ENCODE data around the gene TGFA. TPM values are rescaled to one million over a fixed set of nuclear protein-coding genes. Genes with fewer than 3 reads are reported as not detected.

TGFA gene
- total RNA-seq, 2 experiments from 2014 or later: 0.47 to 0.88 TPM

DNA sequence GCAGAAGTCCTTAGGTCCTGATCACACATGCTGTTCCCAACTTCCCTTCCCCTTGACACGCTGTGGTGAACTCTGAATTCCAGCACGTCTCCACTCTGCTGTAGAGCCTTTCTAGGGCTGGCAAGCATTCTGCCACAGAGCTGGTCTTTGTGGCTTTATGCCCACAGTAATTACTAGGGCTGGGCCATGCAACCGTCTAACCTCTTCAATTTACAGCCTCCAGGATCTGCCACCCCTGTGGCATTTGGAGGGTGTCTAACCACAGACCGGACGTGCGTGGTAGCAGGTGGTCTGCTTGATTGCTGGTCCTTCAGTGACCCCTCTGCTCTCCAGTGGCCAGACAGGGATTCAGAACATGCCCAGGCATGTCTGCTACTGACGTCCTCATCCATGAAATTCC is 43.1 kb upstream of the TGFA start:
- no peak overlapping the region for H3K4me3 Mint-ChIP-seq
- intact Hi-C loops (cut with DNase I, micrococcal nuclease): no loop called here
- ATAC-seq (ENCODE audit: poor library complexity): no peak
- no peak overlapping the region for H3K27ac Mint-ChIP-seq
- no peaks in the 10 kb centered on the region for H3K27me3 Mint-ChIP-seq
- H3K4me3 ChIP-seq (ENCODE audit: low read length): no peak overlapping the region
- no peaks in the 10 kb centered on the region for H3K27me3 ChIP-seq (ENCODE audit: control insufficient read depth in 1 of 2, insufficient read depth in 2 of 2, low read length in 2 of 2)
- TF ChIP-seq, protein P1, sequence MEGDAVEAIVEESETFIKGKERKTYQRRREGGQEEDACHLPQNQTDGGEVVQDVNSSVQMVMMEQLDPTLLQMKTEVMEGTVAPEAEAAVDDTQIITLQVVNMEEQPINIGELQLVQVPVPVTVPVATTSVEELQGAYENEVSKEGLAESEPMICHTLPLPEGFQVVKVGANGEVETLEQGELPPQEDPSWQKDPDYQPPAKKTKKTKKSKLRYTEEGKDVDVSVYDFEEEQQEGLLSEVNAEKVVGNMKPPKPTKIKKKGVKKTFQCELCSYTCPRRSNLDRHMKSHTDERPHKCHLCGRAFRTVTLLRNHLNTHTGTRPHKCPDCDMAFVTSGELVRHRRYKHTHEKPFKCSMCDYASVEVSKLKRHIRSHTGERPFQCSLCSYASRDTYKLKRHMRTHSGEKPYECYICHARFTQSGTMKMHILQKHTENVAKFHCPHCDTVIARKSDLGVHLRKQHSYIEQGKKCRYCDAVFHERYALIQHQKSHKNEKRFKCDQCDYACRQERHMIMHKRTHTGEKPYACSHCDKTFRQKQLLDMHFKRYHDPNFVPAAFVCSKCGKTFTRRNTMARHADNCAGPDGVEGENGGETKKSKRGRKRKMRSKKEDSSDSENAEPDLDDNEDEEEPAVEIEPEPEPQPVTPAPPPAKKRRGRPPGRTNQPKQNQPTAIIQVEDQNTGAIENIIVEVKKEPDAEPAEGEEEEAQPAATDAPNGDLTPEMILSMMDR (IDR thresholded peaks at IDR 0.05): no peak
- POLR2A ChIA-PET: no interaction called here
- H3K36me3 ChIP-seq (ENCODE audit: insufficient read depth, low read length): no peaks in the 10 kb centered on the region
- DNase-seq: no peak
- CTCF ChIA-PET: no interaction called here
- H3K27ac ChIP-seq (ENCODE audit: low read depth in 1 of 2, low read length in 2 of 2): no peak overlapping the region
- no peaks in the 10 kb centered on the region for H3K4me1 Mint-ChIP-seq (ENCODE audit: low read depth)
- H3K36me3 Mint-ChIP-seq (ENCODE audit: low read depth): no peaks in the 10 kb centered on the region
- H3K4me1 ChIP-seq (ENCODE audit: insufficient read depth, low read length): no peaks in the 10 kb centered on the region
- no peaks in the 10 kb centered on the region for H3K9me3 Mint-ChIP-seq
- peaks cover 0 to 7% of the 10 kb centered on the region in 2 experiments for H3K9me3 ChIP-seq (ENCODE audit: control insufficient read depth in 1 of 2, insufficient read depth in 1 of 2, low read length in 2 of 2)

DNA sequence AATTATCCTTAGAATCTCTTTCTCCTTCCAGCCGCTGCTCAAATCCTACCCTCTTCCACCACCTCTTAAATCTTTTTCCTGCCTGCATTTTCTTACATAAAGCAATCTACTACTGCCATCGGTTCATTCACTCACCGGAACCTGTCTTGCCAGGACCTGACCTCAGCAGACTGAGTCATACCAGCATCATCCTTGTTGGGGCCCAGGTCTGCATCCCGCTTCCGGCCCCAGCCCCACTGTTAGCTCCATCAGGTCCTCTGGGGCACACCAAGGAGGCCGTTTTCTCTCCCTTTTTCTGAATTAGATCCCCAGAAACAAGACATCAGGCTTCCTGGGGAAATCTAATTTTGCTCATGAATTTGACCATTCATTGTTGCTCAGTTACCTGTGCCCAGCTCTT is 42.7 kb upstream of the TGFA start:
- Histone ChIP-seq H3K27me3 (ENCODE audit: control insufficient read depth in 1 of 2, insufficient read depth in 2 of 2, low read length in 2 of 2) (no peaks in the 10 kb centered on the region), H3K4me1 (ENCODE audit: insufficient read depth, low read length) (no peaks in the 10 kb centered on the region), H3K9me3 (ENCODE audit: control insufficient read depth in 1 of 2, insufficient read depth in 1 of 2, low read length in 2 of 2) (peaks cover 0 to 7% of the 10 kb centered on the region in 2 experiments), H3K27ac (ENCODE audit: low read depth in 1 of 2, low read length in 2 of 2) (no peak overlapping the region), H3K36me3 (ENCODE audit: insufficient read depth, low read length) (no peaks in the 10 kb centered on the region), H3K4me3 (ENCODE audit: low read length) (no peak overlapping the region)
- H3K36me3 Mint-ChIP-seq (ENCODE audit: low read depth): no peaks in the 10 kb centered on the region
- H3K27me3 Mint-ChIP-seq: no peaks in the 10 kb centered on the region
- no peaks in the 10 kb centered on the region for H3K9me3 Mint-ChIP-seq
- ChIA-PET CTCF (no interaction called here), POLR2A (no interaction called here)
- no peak overlapping the region for H3K4me3 Mint-ChIP-seq
- no peak for DNase-seq
- intact Hi-C loops (cut with DNase I, micrococcal nuclease): no loop called here
- ATAC-seq (ENCODE audit: poor library complexity): no peak
- TF ChIP-seq, protein P1 (IDR thresholded peaks at IDR 0.05): no peak
- H3K27ac Mint-ChIP-seq: no peak overlapping the region
- H3K4me1 Mint-ChIP-seq (ENCODE audit: low read depth): no peaks in the 10 kb centered on the region

DNA sequence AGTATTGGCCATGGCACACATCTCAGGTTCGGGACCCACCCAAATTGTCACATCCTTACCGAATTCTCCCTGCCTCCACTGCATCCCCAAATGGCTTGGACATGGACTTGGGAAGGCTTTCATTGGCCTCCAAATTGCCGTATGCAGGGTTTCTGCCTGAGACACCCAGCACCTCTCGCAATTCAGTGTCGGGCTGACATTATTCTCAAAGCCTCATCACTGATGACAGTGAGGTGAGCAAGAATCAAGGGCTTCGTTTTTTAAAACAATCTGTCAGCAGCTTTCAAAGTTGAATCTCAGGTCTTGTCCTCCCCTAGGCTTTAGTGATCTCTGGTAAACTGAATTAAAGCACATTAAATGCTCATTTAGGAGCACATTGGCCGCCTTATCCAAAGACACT is 29.5 kb upstream of the TGFA start:
- TF ChIP-seq, protein P1 (IDR thresholded peaks at IDR 0.05): no peak
- intact Hi-C loops (cut with DNase I, micrococcal nuclease): no loop called here
- no peak overlapping the region for H3K4me3 Mint-ChIP-seq
- no peaks in the 10 kb centered on the region for H3K4me1 Mint-ChIP-seq (ENCODE audit: low read depth)
- no peaks in the 10 kb centered on the region for H3K36me3 ChIP-seq (ENCODE audit: insufficient read depth, low read length)
- H3K27ac Mint-ChIP-seq: no peak overlapping the region
- no peak overlapping the region for H3K4me3 ChIP-seq (ENCODE audit: low read length)
- ChIA-PET POLR2A (no interaction called here), CTCF (no interaction called here)
- H3K27me3 Mint-ChIP-seq: peaks cover 5% of the 10 kb centered on the region
- H3K4me1 ChIP-seq (ENCODE audit: insufficient read depth, low read length): no peaks in the 10 kb centered on the region
- H3K9me3 ChIP-seq (ENCODE audit: control insufficient read depth in 1 of 2, insufficient read depth in 1 of 2, low read length in 2 of 2): no peaks in the 10 kb centered on the region
- no peaks in the 10 kb centered on the region for H3K27me3 ChIP-seq (ENCODE audit: control insufficient read depth in 1 of 2, insufficient read depth in 2 of 2, low read length in 2 of 2)
- ATAC-seq (ENCODE audit: poor library complexity): no peak
- DNase-seq: no peak
- H3K9me3 Mint-ChIP-seq: no peaks in the 10 kb centered on the region
- no peak overlapping the region for H3K27ac ChIP-seq (ENCODE audit: low read depth in 1 of 2, low read length in 2 of 2)
- H3K36me3 Mint-ChIP-seq (ENCODE audit: low read depth): no peaks in the 10 kb centered on the region
